ENCODE results near the gene TBX3.

DNA sequence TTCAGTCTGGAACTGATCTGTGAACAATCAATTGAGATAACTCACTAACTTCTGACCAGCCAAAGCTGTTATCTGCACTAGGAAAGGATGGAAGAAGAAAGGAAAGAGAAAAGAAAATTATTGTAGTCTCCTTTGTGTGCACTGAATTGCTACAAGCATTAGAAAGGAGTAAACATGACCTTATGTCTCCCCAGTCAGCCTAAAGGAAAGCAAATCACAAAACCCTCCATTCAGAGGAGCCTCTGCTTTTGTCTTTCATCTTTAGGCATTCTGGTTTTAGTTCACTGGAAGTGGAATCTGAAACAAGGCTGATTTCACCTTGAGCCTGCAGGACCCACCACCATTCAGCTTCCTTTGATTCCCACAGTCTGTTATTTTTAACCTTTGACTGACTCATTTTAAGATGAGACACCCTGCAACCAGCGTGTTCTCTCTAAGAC, 26.0 kb downstream of the TBX3 start:
- no peak for TF ChIP-seq EZH2 (IDR thresholded peaks at IDR 0.05; ENCODE audit: borderline replicate concordance, low read length)
- TF ChIP-seq, protein P1, sequence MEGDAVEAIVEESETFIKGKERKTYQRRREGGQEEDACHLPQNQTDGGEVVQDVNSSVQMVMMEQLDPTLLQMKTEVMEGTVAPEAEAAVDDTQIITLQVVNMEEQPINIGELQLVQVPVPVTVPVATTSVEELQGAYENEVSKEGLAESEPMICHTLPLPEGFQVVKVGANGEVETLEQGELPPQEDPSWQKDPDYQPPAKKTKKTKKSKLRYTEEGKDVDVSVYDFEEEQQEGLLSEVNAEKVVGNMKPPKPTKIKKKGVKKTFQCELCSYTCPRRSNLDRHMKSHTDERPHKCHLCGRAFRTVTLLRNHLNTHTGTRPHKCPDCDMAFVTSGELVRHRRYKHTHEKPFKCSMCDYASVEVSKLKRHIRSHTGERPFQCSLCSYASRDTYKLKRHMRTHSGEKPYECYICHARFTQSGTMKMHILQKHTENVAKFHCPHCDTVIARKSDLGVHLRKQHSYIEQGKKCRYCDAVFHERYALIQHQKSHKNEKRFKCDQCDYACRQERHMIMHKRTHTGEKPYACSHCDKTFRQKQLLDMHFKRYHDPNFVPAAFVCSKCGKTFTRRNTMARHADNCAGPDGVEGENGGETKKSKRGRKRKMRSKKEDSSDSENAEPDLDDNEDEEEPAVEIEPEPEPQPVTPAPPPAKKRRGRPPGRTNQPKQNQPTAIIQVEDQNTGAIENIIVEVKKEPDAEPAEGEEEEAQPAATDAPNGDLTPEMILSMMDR (IDR thresholded peaks at IDR 0.05; ENCODE audit: low read length), result no peak
